Measurements from ENCODE around the gene FBLN7.

The FBLN7 gene

GRCh38 chr2:112149866-112150435 is 11.8 kb downstream of the FBLN7 start:
- Mint-ChIP-seq H3K4me3 (no peak overlapping the region), H3K9me3 (no peaks in the 10 kb centered on the region), H3K36me3 (ENCODE audit: low read depth) (no peaks in the 10 kb centered on the region), H3K27ac (no peak overlapping the region), H3K4me1 (ENCODE audit: low read depth) (peaks cover 12% of the 10 kb centered on the region), H3K27me3 (peaks cover 10% of the 10 kb centered on the region)

- Mint-ChIP-seq H3K27ac (no peak overlapping the region), H3K27me3 (peaks cover 10% of the 10 kb centered on the region), H3K4me1 (ENCODE audit: low read depth) (peaks cover 17% of the 10 kb centered on the region), H3K36me3 (ENCODE audit: low read depth) (no peaks in the 10 kb centered on the region), H3K4me3 (no peak overlapping the region), H3K9me3 (no peaks in the 10 kb centered on the region)
Measured at GRCh38 chr2:112150447-112150846, 12.3 kb downstream of the FBLN7 start.

GRCh38 chr2:112150851-112151250 is 12.7 kb downstream of the FBLN7 start:
- no peaks in the 10 kb centered on the region for H3K36me3 Mint-ChIP-seq (ENCODE audit: low read depth)
- no peak overlapping the region for H3K27ac Mint-ChIP-seq
- no peak overlapping the region for H3K4me3 Mint-ChIP-seq
- no peaks in the 10 kb centered on the region for H3K9me3 Mint-ChIP-seq
- H3K4me1 Mint-ChIP-seq (ENCODE audit: low read depth), result peaks cover 21% of the 10 kb centered on the region
- peaks cover 10% of the 10 kb centered on the region for H3K27me3 Mint-ChIP-seq

GRCh38 chr2:112151271-112151670 is 13.1 kb downstream of the FBLN7 start:
- Mint-ChIP-seq H3K9me3 (no peaks in the 10 kb centered on the region), H3K4me3 (no peak overlapping the region), H3K4me1 (ENCODE audit: low read depth) (peaks cover 26% of the 10 kb centered on the region), H3K27ac (no peak overlapping the region), H3K36me3 (ENCODE audit: low read depth) (no peaks in the 10 kb centered on the region), H3K27me3 (peaks cover 10% of the 10 kb centered on the region)

- Mint-ChIP-seq H3K4me3 (no peak overlapping the region), H3K9me3 (no peaks in the 10 kb centered on the region), H3K36me3 (ENCODE audit: low read depth) (no peaks in the 10 kb centered on the region), H3K27me3 (peaks cover 7% of the 10 kb centered on the region), H3K27ac (no peak overlapping the region), H3K4me1 (ENCODE audit: low read depth) (peaks cover 32% of the 10 kb centered on the region)
Measured at GRCh38 chr2:112151701-112152440, 13.7 kb downstream of the FBLN7 start.

- Mint-ChIP-seq H3K4me1 (ENCODE audit: low read depth) (peaks cover 37% of the 10 kb centered on the region), H3K27me3 (no peaks in the 10 kb centered on the region), H3K36me3 (ENCODE audit: low read depth) (no peaks in the 10 kb centered on the region), H3K27ac (no peak overlapping the region), H3K4me3 (no peak overlapping the region), H3K9me3 (no peaks in the 10 kb centered on the region)
Measured at GRCh38 chr2:112152476-112153178, 14.4 kb downstream of the FBLN7 start.

- H3K9me3 Mint-ChIP-seq, result no peaks in the 10 kb centered on the region
- no peaks in the 10 kb centered on the region for H3K27me3 Mint-ChIP-seq
- peaks cover 38% of the 10 kb centered on the region for H3K4me1 Mint-ChIP-seq (ENCODE audit: low read depth)
- H3K27ac Mint-ChIP-seq, result no peak overlapping the region
- no peaks in the 10 kb centered on the region for H3K36me3 Mint-ChIP-seq (ENCODE audit: low read depth)
- H3K4me3 Mint-ChIP-seq, result no peak overlapping the region
Measured at GRCh38 chr2:112153179-112153490, 14.9 kb downstream of the FBLN7 start.

- no peaks in the 10 kb centered on the region for H3K9me3 Mint-ChIP-seq
Measured at GRCh38 chr2:112153501-112153900, 15.3 kb downstream of the FBLN7 start.

GRCh38 chr2:112154246-112155117 is 16.3 kb downstream of the FBLN7 start:
- Mint-ChIP-seq H3K27ac (no peak overlapping the region), H3K9me3 (no peaks in the 10 kb centered on the region)

More at GRCh38 chr2:112153501-112153900, 15.3 kb downstream of the FBLN7 start:
- peaks cover 38% of the 10 kb centered on the region for H3K4me1 Mint-ChIP-seq (ENCODE audit: low read depth)
- no peak overlapping the region for H3K4me3 Mint-ChIP-seq
- H3K27ac Mint-ChIP-seq, result no peak overlapping the region
- H3K36me3 Mint-ChIP-seq (ENCODE audit: low read depth), result no peaks in the 10 kb centered on the region
- H3K27me3 Mint-ChIP-seq, result no peaks in the 10 kb centered on the region

GRCh38 chr2:112155331-112156151 is 17.4 kb downstream of the FBLN7 start:
- H3K36me3 Mint-ChIP-seq (ENCODE audit: low read depth), result no peaks in the 10 kb centered on the region

More at GRCh38 chr2:112154246-112155117, 16.3 kb downstream of the FBLN7 start:
- peaks cover 38% of the 10 kb centered on the region for H3K4me1 Mint-ChIP-seq (ENCODE audit: low read depth)
- H3K36me3 Mint-ChIP-seq (ENCODE audit: low read depth), result no peaks in the 10 kb centered on the region
- no peak overlapping the region for H3K4me3 Mint-ChIP-seq
- H3K27me3 Mint-ChIP-seq, result no peaks in the 10 kb centered on the region

GRCh38 chr2:112156152-112156986 is 18.2 kb downstream of the FBLN7 start:
- H3K4me3 Mint-ChIP-seq, result peak overlapping the region; percentile 68
- no peaks in the 10 kb centered on the region for H3K36me3 Mint-ChIP-seq (ENCODE audit: low read depth)
- H3K4me1 Mint-ChIP-seq (ENCODE audit: low read depth), result peaks cover 42% of the 10 kb centered on the region
- H3K27me3 Mint-ChIP-seq, result no peaks in the 10 kb centered on the region
- H3K9me3 Mint-ChIP-seq, result no peaks in the 10 kb centered on the region
- peak overlapping the region; percentile 85 for H3K27ac Mint-ChIP-seq

More at GRCh38 chr2:112155331-112156151, 17.4 kb downstream of the FBLN7 start:
- no peaks in the 10 kb centered on the region for H3K9me3 Mint-ChIP-seq
- no peaks in the 10 kb centered on the region for H3K27me3 Mint-ChIP-seq
- peak overlapping the region; percentile 85 for H3K27ac Mint-ChIP-seq
- H3K4me3 Mint-ChIP-seq, result peak overlapping the region; percentile 68
- H3K4me1 Mint-ChIP-seq (ENCODE audit: low read depth), result peaks cover 42% of the 10 kb centered on the region

- no peaks in the 10 kb centered on the region for H3K9me3 Mint-ChIP-seq
- H3K4me3 Mint-ChIP-seq, result peak overlapping the region; percentile 23
- H3K36me3 Mint-ChIP-seq (ENCODE audit: low read depth), result no peaks in the 10 kb centered on the region
- peaks cover 42% of the 10 kb centered on the region for H3K4me1 Mint-ChIP-seq (ENCODE audit: low read depth)
- H3K27me3 Mint-ChIP-seq, result no peaks in the 10 kb centered on the region
- no peak overlapping the region for H3K27ac Mint-ChIP-seq
Measured at GRCh38 chr2:112157472-112157871, 19.3 kb downstream of the FBLN7 start.

- H3K9me3 Mint-ChIP-seq, result no peaks in the 10 kb centered on the region
- no peaks in the 10 kb centered on the region for H3K36me3 Mint-ChIP-seq (ENCODE audit: low read depth)
- H3K4me1 Mint-ChIP-seq (ENCODE audit: low read depth), result peaks cover 35% of the 10 kb centered on the region
- H3K27ac Mint-ChIP-seq, result no peak overlapping the region
- H3K4me3 Mint-ChIP-seq, result no peak overlapping the region
- no peaks in the 10 kb centered on the region for H3K27me3 Mint-ChIP-seq
Measured at GRCh38 chr2:112159454-112159921, 21.3 kb downstream of the FBLN7 start.
